Measurements from ENCODE around the gene GPR119. TPM values are rescaled to one million over a fixed set of nuclear protein-coding genes. Genes with fewer than 3 reads are reported as not detected.

Gene GPR119
- total RNA-seq, 2 donors from 2014 or later = 1.2 TPM; not detected in 1

GRCh38 chrX:130418066-130418465, 32.6 kb upstream of the GPR119 start:
- no peaks in the 10 kb centered on the region for H3K9me3 ChIP-seq
- H3K36me3 ChIP-seq = no peaks in the 10 kb centered on the region
- intact Hi-C loops (cut with DNase I) = no loop called here
- H3K4me1 ChIP-seq (replicated peaks) = no peaks in the 10 kb centered on the region
- no peaks in the 10 kb centered on the region for H3K27me3 ChIP-seq (replicated peaks; ENCODE audit: insufficient read depth)
- H3K27ac ChIP-seq = no peak overlapping the region
- 83% methylated on average over 2 of the region's 2 CpGs for WGBS
- no peak for TF ChIP-seq CTCF (IDR thresholded peaks at IDR 0.05)
- TF ChIP-seq POLR2AphosphoS5 (IDR thresholded peaks at IDR 0.05) = no peak
- TF ChIP-seq POLR2A (IDR thresholded peaks at IDR 0.05) = no peak
- DNase-seq (ENCODE audit: low spot score) = no peak
- no peak overlapping the region for H3K4me3 ChIP-seq

- WGBS = 90% methylated on average over 4 of the region's 4 CpGs
- no peaks in the 10 kb centered on the region for H3K36me3 ChIP-seq
- H3K4me3 ChIP-seq = no peak overlapping the region
- TF ChIP-seq POLR2A (IDR thresholded peaks at IDR 0.05) (no peak), CTCF (IDR thresholded peaks at IDR 0.05) (no peak), POLR2AphosphoS5 (IDR thresholded peaks at IDR 0.05) (no peak)
- H3K27ac ChIP-seq = no peak overlapping the region
- H3K27me3 ChIP-seq (replicated peaks; ENCODE audit: insufficient read depth) = no peaks in the 10 kb centered on the region
- no peaks in the 10 kb centered on the region for H3K9me3 ChIP-seq
- no peak for DNase-seq (ENCODE audit: low spot score)
- H3K4me1 ChIP-seq (replicated peaks) = no peaks in the 10 kb centered on the region
- intact Hi-C loops (cut with DNase I) = no loop called here
Measured at GRCh38 chrX:130416785-130417184, 31.3 kb upstream of the GPR119 start.

GRCh38 chrX:130415201-130415600, 29.7 kb upstream of the GPR119 start:
- no peaks in the 10 kb centered on the region for H3K36me3 ChIP-seq
- 96% methylated on average over 7 of the region's 7 CpGs for WGBS
- no peak overlapping the region for H3K4me3 ChIP-seq
- no peak for DNase-seq (ENCODE audit: low spot score)
- no peaks in the 10 kb centered on the region for H3K4me1 ChIP-seq (replicated peaks)
- intact Hi-C loops (cut with DNase I) = no loop called here
- no peaks in the 10 kb centered on the region for H3K27me3 ChIP-seq (replicated peaks; ENCODE audit: insufficient read depth)
- TF ChIP-seq POLR2A (IDR thresholded peaks at IDR 0.05) = no peak
- no peak overlapping the region for H3K27ac ChIP-seq
- no peaks in the 10 kb centered on the region for H3K9me3 ChIP-seq

- no peaks in the 10 kb centered on the region for H3K36me3 ChIP-seq
- TF ChIP-seq POLR2A (IDR thresholded peaks at IDR 0.05) (no peak), CTCF (IDR thresholded peaks at IDR 0.05) (no peak), POLR2AphosphoS5 (IDR thresholded peaks at IDR 0.05) (no peak)
- no peaks in the 10 kb centered on the region for H3K9me3 ChIP-seq
- intact Hi-C loops (cut with DNase I) = no loop called here
- WGBS = 97% methylated on average over 5 of the region's 5 CpGs
- no peak overlapping the region for H3K27ac ChIP-seq
- no peaks in the 10 kb centered on the region for H3K27me3 ChIP-seq (replicated peaks; ENCODE audit: insufficient read depth)
- no peak overlapping the region for H3K4me3 ChIP-seq
- no peak for DNase-seq (ENCODE audit: low spot score)
- H3K4me1 ChIP-seq (replicated peaks) = no peaks in the 10 kb centered on the region
Measured at GRCh38 chrX:130414800-130415199, 29.3 kb upstream of the GPR119 start.

- H3K4me1 ChIP-seq (replicated peaks) = no peaks in the 10 kb centered on the region
- intact Hi-C loops (cut with DNase I) = no loop called here
- WGBS = 75% methylated on average over 2 of the region's 2 CpGs
- TF ChIP-seq POLR2A (IDR thresholded peaks at IDR 0.05) (no peak), POLR2AphosphoS5 (IDR thresholded peaks at IDR 0.05) (no peak), CTCF (IDR thresholded peaks at IDR 0.05) (no peak)
- no peak for DNase-seq (ENCODE audit: low spot score)
- no peak overlapping the region for H3K27ac ChIP-seq
- no peaks in the 10 kb centered on the region for H3K36me3 ChIP-seq
- no peaks in the 10 kb centered on the region for H3K9me3 ChIP-seq
- no peak overlapping the region for H3K4me3 ChIP-seq
- no peaks in the 10 kb centered on the region for H3K27me3 ChIP-seq (replicated peaks; ENCODE audit: insufficient read depth)
Measured at GRCh38 chrX:130413415-130413814, 27.9 kb upstream of the GPR119 start.
